ENCODE measurements around the gene USHBP1. TPM values are rescaled to one million over a fixed set of nuclear protein-coding genes. Genes with fewer than 3 reads are reported as not detected.

Gene USHBP1
- total and polyA plus RNA-seq, 2 of the 13 experiments (the other 11 are each of a cell fraction or from before 2014, with no cell fraction given), result 0.15 to 1.5 TPM

GRCh38 chr19:17303167-17303939, 38.8 kb upstream of the USHBP1 start, which contains the start of gene ABHD8 (continued):
- TF ChIP-seq, protein P1, sequence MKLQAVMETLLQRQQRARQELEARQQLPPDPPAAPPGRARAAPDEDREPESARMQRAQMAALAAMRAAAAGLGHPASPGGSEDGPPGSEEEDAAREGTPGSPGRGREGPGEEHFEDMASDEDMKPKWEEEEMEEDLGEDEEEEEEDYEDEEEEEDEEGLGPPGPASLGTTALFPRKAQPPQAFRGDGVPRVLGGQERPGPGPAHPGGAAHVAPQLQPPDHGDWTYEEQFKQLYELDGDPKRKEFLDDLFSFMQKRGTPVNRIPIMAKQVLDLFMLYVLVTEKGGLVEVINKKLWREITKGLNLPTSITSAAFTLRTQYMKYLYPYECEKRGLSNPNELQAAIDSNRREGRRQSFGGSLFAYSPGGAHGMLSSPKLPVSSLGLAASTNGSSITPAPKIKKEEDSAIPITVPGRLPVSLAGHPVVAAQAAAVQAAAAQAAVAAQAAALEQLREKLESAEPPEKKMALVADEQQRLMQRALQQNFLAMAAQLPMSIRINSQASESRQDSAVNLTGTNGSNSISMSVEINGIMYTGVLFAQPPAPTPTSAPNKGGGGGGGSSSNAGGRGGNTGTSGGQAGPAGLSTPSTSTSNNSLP (IDR thresholded peaks at IDR 0.05; ENCODE audit: low read depth, low read length), result no peak
- TF ChIP-seq ZGPAT (CRISPR knock-in tag; IDR thresholded peaks at IDR 0.05) (peak; percentile 75), ZNF207 (IDR thresholded peaks at IDR 0.05; ENCODE audit: borderline replicate concordance) (no peak), HNF1B (CRISPR knock-in tag; IDR thresholded peaks at IDR 0.05) (no peak), KLF11 (CRISPR knock-in tag; IDR thresholded peaks at IDR 0.05) (no peak), MAF1 (CRISPR knock-in tag; IDR thresholded peaks at IDR 0.05; ENCODE audit: borderline replicate concordance) (no peak), ZNF891 (CRISPR knock-in tag; IDR thresholded peaks at IDR 0.05) (no peak), ZFP1 (CRISPR knock-in tag; IDR thresholded peaks at IDR 0.05) (no peak), ZBTB7A (CRISPR knock-in tag; IDR thresholded peaks at IDR 0.05) (no peak), FOXK2 (IDR thresholded peaks at IDR 0.05) (0 out of 2 replicates have a peak, but pooled peaks have one; percentile 41), ARNTL (CRISPR knock-in tag; IDR thresholded peaks at IDR 0.05) (no peak), RFX5 (IDR thresholded peaks at IDR 0.05; ENCODE audit: low read depth, low read length) (no peak)
- TF ChIP-seq, protein P2, sequence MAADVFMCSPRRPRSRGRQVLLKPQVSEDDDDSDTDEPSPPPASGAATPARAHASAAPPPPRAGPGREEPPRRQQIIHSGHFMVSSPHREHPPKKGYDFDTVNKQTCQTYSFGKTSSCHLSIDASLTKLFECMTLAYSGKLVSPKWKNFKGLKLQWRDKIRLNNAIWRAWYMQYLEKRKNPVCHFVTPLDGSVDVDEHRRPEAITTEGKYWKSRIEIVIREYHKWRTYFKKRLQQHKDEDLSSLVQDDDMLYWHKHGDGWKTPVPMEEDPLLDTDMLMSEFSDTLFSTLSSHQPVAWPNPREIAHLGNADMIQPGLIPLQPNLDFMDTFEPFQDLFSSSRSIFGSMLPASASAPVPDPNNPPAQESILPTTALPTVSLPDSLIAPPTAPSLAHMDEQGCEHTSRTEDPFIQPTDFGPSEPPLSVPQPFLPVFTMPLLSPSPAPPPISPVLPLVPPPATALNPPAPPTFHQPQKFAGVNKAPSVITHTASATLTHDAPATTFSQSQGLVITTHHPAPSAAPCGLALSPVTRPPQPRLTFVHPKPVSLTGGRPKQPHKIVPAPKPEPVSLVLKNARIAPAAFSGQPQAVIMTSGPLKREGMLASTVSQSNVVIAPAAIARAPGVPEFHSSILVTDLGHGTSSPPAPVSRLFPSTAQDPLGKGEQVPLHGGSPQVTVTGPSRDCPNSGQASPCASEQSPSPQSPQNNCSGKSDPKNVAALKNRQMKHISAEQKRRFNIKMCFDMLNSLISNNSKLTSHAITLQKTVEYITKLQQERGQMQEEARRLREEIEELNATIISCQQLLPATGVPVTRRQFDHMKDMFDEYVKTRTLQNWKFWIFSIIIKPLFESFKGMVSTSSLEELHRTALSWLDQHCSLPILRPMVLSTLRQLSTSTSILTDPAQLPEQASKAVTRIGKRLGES (CRISPR knock-in tag; IDR thresholded peaks at IDR 0.05; ENCODE audit: borderline replicate concordance), result no peak
- TF ChIP-seq, protein P3, sequence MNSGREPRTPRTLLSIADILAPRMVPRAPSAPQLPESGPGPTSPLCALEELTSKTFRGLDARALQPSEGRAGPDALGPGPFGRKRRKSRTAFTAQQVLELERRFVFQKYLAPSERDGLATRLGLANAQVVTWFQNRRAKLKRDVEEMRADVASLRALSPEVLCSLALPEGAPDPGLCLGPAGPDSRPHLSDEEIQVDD (CRISPR knock-in tag; IDR thresholded peaks at IDR 0.05; ENCODE audit: borderline replicate concordance), result no peak
- TF ChIP-seq, protein P4, sequence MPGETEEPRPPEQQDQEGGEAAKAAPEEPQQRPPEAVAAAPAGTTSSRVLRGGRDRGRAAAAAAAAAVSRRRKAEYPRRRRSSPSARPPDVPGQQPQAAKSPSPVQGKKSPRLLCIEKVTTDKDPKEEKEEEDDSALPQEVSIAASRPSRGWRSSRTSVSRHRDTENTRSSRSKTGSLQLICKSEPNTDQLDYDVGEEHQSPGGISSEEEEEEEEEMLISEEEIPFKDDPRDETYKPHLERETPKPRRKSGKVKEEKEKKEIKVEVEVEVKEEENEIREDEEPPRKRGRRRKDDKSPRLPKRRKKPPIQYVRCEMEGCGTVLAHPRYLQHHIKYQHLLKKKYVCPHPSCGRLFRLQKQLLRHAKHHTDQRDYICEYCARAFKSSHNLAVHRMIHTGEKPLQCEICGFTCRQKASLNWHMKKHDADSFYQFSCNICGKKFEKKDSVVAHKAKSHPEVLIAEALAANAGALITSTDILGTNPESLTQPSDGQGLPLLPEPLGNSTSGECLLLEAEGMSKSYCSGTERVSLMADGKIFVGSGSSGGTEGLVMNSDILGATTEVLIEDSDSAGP (CRISPR knock-in tag; IDR thresholded peaks at IDR 0.05; ENCODE audit: borderline replicate concordance), result peak; percentile 100
- TF ChIP-seq, protein P5, sequence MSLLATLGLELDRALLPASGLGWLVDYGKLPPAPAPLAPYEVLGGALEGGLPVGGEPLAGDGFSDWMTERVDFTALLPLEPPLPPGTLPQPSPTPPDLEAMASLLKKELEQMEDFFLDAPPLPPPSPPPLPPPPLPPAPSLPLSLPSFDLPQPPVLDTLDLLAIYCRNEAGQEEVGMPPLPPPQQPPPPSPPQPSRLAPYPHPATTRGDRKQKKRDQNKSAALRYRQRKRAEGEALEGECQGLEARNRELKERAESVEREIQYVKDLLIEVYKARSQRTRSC (CRISPR knock-in tag; IDR thresholded peaks at IDR 0.05; ENCODE audit: low read depth), result no peak
- TF ChIP-seq, protein P6, sequence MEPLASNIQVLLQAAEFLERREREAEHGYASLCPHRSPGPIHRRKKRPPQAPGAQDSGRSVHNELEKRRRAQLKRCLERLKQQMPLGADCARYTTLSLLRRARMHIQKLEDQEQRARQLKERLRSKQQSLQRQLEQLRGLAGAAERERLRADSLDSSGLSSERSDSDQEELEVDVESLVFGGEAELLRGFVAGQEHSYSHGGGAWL (CRISPR knock-in tag; IDR thresholded peaks at IDR 0.05), result no peak

Data from HepG2 (cell line).